Amniotic epithelial cell (primary cell): ENCODE data around the gene DCLRE1A.
"Not testable (repeated sequence)": the region's sequence is repeated elsewhere in the genome, so short reads cannot be mapped to it uniquely, and the experiment has no call there.

Experiments used
- DNase-seq: peaks from one replicate; pipeline ENCODE4 v3.0.0-alpha.2; 2010; ENCODE audit warnings: low read depth

The DCLRE1A gene

GRCh38 chr10:113858541-113858940 is 4.7 kb upstream of the DCLRE1A start:
- DNase-seq = peak; percentile 77

DNA sequence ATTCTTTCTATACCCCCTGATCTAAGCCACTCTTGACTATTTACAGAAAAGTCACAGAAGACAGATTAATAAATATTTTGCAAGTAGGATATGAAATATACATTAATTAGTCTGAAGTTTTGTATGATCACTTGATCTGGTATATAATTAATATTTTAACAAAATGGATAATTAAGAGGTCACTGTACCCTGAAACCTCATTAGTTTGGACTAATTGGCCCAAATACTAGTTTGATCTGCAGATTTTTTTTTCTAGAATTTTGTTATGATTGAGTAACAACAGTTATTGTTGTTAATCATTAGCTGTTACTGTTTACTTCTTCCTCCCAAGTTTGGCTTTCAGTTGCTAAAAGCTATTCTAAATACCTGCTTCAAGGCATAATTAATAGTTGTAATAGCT is 3.3 kb upstream of the DCLRE1A start:
- no peak for DNase-seq

GRCh38 chr10:113856563-113856962 is 2.7 kb upstream of the DCLRE1A start:
- DNase-seq = no peak

- peak; percentile 37 for DNase-seq
These were observed 1.1 kb upstream of the DCLRE1A start for GRCh38 chr10:113854761-113855588.

DNA sequence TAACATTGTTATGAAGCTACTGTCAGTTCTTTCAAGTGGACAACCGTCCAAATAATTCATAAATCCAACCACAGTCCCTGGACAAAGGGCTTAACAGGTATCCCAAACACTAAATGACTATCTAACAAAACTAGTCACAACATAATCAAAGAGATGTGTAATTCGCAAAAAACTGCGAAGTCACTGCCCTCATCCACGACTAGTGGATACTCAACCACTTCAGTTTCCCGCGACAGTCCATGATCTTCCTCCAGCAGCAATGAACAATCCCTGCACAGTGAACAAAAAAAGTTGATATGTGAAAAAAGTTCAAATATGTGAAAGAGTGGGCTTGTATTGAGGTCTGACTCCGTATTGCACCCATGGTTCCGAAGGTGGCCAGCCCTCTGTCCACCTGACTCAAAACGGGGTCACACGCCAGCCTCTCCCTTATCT is 287 bp downstream of the DCLRE1A start:
- no peak for DNase-seq

GRCh38 chr10:113849946-113850345 is 3.9 kb downstream of the DCLRE1A start:
- no peak for DNase-seq

GRCh38 chr10:113849140-113849803 is 4.6 kb downstream of the DCLRE1A start:
- no peak for DNase-seq

- DNase-seq = no peak
These were observed 7.8 kb downstream of the DCLRE1A start for GRCh38 chr10:113846036-113846435.

DNA sequence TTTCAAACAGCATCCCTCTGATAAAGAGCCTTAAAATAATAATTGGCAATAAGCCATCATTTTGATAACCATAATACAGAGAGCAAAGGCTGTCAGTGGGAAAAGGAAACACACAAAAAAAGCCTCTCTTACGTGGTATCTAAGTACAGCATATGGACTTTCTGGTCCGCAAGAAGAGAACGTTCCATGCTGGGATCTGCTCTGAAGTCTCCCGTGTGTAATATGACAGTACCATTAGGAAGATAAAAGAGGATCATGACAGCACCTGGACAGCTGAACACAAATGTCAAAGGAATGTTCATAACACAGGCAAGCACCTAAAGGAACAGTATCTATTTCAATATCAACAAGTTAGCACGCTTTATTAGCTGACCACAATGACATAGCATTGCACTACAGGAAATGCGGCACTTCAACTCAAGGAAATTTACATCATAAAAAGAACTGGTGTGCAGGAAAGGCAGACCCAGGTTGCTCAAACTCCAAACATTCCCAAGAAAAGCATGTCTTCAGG is 9.9 kb downstream of the DCLRE1A start:
- no peak for DNase-seq

DNA sequence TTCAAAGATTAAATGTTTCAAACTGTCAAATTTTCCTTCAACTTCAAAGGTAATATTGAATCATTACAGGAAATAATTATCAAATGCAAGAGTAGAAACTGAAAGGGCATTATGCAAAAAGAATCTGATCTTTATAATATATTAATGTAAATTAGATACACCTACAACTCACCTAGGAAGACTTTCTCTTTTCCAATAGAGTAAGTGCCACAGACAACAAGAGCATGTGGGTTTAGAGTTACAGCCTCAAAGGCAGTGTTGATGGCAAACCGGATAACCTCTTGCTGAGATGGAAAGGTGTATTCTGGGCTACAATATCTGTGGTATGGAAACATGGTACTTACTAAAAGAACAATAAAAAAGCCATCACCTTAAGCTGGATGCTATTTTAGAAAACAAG is 11.7 kb downstream of the DCLRE1A start:
- DNase-seq = no peak

DNA sequence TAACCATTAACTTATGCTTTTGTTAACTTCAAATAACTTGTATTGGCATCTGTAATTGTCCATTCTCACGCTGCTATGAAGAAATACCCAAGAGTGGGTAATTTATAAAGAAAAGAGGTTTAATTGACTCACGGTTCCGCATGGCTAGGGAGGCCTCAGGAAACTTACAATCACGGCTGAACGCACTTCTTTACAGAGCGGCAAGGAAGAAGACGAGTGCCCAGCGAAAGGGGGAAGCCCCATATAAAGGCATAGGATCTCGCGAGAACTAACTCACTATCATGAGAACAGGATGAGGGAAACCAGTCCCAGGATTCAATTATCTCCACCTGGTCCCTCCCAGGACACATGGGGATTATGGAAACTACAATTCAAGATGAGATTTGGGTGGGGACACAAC is 25.3 kb downstream of the DCLRE1A start:
- DNase-seq = not testable (repeated sequence)

DNA sequence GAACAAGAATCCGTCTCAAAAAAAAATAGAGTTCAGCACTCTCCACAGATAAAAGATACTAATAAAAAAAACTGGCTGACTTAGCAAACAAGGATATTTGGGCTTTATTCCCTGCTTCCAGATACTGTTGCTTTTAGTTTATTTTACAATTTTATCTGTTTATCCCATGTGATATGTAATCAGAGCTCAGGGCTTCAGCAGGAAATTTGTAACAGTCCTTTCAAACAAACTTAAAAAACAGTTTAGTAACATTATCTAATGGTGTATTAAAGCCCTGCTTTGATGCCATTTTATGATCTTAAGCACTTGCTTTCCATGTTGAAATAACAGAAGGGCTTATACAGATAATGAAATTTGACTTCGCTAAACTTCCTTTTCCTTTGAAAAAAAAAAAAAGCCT is 28.1 kb downstream of the DCLRE1A start:
- no peak for DNase-seq

DNA sequence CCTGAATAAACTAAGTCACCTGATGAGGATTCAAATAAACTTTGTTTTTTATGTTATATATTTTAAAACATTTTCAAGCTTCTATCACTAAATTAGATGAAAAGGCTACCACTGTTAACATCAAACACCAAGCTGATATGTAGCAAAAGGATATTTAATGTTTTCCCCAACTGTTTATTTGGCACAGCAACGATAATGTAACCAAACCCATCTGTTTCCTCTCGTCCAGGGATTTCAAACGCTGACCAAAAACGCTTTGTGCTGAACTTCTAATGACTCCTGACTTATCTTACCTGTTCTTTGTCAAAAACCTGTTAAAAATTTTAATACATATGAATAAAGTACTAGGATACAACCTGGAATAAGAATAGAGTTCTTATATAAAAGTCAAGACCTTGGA is 30.5 kb downstream of the DCLRE1A start:
- DNase-seq = no peak

- DNase-seq = no peak
These were observed 31.7 kb downstream of the DCLRE1A start for GRCh38 chr10:113822174-113822573.

DNA sequence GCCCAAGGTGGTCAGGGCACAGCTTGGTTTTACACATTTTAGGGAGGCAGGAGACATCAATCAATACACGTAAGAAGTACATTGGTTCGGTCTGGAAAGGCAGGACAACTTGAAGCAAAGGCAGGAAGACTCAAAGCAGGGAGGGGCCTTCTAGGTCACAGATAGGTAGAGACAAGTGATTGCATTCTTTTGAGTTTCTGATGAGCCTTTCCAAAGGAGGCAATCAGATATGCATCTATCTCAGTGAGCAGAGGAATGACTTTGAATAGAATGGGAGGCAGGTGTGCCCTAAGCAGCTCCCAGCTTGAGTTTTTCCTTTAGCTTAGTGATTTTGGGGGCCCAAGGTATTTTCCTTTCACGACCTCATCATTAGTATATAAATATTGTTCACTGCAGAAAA is 32.6 kb downstream of the DCLRE1A start:
- not testable (repeated sequence) for DNase-seq

- DNase-seq = no peak
These were observed 33.4 kb downstream of the DCLRE1A start for GRCh38 chr10:113820507-113820906.

DNA sequence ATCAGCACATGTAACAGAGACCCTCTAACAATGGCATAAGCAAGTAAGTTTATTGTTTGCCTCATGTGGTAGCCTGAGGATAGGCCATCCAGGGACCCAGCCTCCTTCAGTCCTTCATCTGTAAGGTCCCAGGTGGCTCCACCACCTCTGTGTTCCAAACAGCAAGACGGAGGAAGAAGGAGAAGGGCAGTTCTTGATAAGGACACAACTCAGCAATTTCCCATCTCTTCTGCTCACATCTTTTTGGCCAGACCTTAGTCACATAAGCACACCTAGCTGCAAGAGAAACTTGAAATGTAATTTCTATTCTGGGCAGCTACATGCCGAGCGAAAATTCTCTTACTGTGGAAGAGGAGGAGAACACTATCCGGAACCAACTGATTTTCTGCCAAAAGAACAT is 33.9 kb downstream of the DCLRE1A start:
- DNase-seq = no peak

DNA sequence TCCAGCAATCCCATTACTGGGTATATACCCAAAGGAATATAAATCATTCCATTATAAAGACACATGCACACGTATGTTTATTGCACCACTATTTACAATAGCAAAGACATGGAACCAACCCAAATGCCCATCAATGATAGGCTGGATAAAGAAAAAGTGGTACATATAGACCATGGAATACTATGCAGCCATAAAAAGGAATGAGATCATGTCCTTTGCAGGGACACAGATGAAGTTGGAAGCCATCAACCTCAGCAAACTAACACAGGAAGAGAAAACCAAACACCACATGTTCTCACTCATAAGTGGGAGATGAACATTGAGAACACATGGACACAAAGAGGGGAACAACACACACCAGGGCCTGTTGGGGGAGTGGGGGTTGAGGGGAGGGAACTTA is 39.2 kb downstream of the DCLRE1A start:
- not testable (repeated sequence) for DNase-seq

- no peak for DNase-seq
These were observed 45.7 kb downstream of the DCLRE1A start for GRCh38 chr10:113808168-113808567.

- DNase-seq = no peak
These were observed 47.4 kb downstream of the DCLRE1A start for GRCh38 chr10:113806503-113806902.

GRCh38 chr10:113802997-113803396 is 50.9 kb downstream of the DCLRE1A start:
- no peak for DNase-seq

DNA sequence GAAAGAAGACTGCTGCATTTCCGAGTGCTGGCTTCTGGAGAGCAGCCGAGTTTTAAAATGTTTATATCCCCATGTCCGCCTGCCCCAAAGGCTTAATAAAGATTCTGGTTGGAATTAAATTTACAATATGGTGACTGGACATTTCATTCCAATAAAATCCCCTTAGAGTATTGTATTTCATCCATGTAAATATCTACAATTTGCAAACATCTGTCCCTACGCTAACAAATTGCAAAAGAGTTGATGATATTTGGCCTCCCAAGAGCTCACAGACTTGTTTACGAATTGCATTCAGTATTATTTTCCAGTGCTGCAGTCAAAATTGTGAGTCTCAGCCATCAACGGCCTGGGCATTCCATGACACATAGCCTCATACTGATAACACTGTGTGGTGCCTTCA is 52.3 kb downstream of the DCLRE1A start:
- no peak for DNase-seq

- DNase-seq = no peak
These were observed 62.2 kb downstream of the DCLRE1A start for GRCh38 chr10:113791691-113792090.
